SH-SY5Y (cell line): ENCODE results near the gene MT1G.

ENCODE experiments used
- GATA2 ChIP-seq: IDR thresholded peaks from 2 replicates; pipeline ENCODE4 v1.6.1; 2011; ENCODE audit warnings: mild to moderate bottlenecking, low read depth, low read length
- GATA3 ChIP-seq: IDR thresholded peaks from 2 replicates; pipeline ENCODE4 v1.6.1; 2011; ENCODE audit warnings: low read depth, mild to moderate bottlenecking, low read length, moderate library complexity

GRCh38 chr16:56645838-56646237 is 22.0 kb downstream of the MT1G start:
- no peak for TF ChIP-seq GATA2
- TF ChIP-seq GATA3, result no peak
